HG03280 (cell line): ENCODE measurements around the gene GDNF.
A peak's percentile ranks its signal among the peaks of the same experiment; 100 is the strongest.
"Not testable (repeated sequence)": the region's sequence is repeated elsewhere in the genome, so short reads cannot be mapped to it uniquely, and the experiment has no call there.

Source experiments
- ATAC-seq: cut with Tn5 transposase; IDR thresholded peaks from one replicate; pipeline ENCODE4 v1.9.1; 2021; ENCODE audit warnings: mild to moderate bottlenecking, moderate library complexity; ENCODE audit not compliant: unreplicated experiment

Gene GDNF, protein sequence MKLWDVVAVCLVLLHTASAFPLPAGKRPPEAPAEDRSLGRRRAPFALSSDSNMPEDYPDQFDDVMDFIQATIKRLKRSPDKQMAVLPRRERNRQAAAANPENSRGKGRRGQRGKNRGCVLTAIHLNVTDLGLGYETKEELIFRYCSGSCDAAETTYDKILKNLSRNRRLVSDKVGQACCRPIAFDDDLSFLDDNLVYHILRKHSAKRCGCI

GRCh38 chr5:37839407-37840052 is at the start of gene GDNF:
GDNF (minus strand) TSS chr5:37840041; CDS start chr5:37834796, 5,245 bp downstream.
- no peak for ATAC-seq

DNA sequence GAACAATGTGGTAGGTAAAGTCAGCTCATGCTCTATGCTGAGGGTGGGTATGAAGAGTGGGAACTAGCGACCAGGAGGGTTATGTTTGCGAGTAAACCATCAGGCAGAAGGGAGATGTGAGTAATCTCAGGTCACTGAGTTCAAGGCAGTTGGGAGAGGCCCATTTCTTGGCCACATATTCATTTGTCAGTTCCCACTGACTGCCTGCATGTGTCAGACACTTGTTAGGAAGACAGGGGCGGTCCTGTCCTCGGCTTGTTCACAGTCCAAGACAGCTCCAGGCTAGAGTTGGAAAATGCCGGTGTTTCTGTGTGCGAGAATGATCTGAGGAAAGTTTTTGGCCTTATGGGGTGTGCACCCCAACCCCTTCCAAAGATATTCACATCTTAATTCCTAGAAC is 48.6 kb upstream of the GDNF start:
- ATAC-seq = no peak

GRCh38 chr5:37886242-37886905 is 46.5 kb upstream of the GDNF start:
- no peak for ATAC-seq

DNA sequence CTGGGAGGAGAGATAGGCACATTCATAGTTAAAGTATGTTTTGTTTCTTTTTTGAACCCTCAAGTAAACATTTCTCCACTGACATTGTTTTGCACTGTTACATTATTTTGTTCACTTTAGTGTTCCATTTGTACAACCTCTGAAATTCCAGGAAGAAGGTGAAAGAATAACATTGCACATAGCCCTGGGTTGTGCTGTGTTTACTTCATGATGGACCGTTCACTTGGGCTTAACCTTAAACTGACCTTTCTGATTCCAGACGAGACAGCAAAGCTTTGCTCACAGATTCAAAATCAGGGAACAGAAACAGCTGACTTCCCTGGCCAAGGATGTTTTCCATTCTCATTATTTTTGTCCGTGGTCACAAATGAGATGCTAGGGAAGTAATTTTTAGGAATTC is 42.8 kb upstream of the GDNF start:
- ATAC-seq = no peak

DNA sequence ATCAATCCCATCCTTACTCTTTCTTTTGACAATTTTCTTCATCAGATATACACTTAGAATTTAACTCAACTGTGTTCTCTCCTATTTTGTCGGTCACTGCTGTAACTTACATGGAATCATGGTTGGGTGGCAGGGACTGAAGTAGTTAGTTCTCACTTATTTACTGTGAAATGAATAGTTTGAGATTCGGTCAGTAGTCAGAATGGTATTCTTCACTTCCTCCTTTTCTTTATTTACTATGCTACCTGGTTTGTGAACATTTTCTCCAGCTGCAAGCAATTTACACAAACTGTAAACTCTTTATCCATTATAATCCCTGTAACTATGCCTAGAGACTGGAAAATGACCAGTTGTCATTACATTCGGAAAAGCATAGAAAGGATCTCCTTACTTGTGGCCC is 41.5 kb upstream of the GDNF start:
- ATAC-seq = peak; percentile 79

DNA sequence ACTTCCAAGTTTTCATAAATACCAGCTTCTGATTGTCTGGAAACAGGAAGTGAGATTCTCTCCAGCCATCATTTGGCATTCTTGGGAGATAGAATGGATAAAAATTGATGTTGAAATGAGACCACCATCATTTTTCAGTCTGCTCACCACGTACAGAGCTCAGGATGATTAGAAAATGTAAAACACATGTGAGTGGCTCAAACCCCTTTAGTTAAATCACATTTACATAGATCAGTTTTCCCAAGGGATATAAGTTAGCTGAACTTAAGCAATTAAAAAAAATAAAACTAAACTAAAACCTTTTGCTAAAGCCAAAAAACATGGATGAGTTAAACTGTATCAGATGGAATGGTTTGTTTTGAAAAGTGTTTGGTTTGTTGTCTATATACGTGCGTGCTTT is 37.1 kb upstream of the GDNF start:
- ATAC-seq = no peak

DNA sequence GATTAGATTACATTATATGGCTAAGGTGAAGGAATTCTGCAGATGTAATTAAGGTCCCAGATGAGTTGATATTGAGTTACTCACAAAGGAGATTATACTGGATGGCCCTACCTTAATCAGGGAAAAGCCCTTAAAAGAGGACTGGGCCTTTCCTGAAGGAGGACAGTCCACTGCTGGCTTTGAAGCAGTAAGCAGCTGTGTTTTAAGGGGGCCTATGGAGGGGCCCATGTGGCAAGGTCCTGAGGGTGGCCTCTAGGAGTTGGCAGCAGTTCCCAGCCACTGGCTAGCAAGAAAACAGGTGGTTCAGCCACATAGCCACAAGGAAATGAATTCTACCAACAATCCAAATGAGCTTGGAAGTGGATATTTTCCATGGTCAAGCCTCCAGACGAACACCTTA is 36.4 kb upstream of the GDNF start:
- no peak for ATAC-seq

DNA sequence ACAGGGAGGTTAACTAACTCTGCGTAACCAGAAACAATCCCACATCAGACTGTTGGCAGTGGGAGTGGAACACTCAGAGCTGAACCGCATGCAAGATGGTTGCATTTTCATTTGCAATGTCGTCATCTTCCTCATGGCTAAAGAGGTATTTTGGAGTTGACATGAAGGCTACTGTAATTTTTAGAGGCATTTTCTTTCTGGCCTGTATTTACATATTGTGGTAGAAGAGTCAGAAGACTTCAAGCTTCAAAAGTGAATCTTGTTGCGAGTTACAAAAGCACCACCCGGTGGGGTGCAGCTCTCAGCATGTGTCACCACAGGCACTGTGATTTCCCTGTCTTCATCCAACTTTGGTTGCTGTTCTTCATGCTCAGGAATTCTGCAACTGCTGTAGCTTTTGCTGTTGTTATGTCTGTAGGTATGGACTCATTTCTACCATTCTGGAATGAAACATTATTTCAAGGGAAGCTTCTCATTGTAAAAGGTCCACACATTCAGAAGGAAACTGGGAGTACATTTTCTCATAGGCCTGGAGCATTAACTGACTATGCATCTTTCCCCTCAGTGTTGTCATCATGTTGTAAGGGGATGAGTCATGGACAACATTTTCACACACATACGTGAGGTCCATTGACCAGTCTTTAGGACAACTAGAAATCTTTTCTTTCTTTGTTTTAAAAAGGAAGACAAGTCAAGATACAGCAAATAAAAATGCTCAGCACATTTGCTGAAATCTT is 35.4 kb upstream of the GDNF start:
- ATAC-seq = peak; percentile 53

- no peak for ATAC-seq
Measured at GRCh38 chr5:37873988-37874387, 34.1 kb upstream of the GDNF start.

DNA sequence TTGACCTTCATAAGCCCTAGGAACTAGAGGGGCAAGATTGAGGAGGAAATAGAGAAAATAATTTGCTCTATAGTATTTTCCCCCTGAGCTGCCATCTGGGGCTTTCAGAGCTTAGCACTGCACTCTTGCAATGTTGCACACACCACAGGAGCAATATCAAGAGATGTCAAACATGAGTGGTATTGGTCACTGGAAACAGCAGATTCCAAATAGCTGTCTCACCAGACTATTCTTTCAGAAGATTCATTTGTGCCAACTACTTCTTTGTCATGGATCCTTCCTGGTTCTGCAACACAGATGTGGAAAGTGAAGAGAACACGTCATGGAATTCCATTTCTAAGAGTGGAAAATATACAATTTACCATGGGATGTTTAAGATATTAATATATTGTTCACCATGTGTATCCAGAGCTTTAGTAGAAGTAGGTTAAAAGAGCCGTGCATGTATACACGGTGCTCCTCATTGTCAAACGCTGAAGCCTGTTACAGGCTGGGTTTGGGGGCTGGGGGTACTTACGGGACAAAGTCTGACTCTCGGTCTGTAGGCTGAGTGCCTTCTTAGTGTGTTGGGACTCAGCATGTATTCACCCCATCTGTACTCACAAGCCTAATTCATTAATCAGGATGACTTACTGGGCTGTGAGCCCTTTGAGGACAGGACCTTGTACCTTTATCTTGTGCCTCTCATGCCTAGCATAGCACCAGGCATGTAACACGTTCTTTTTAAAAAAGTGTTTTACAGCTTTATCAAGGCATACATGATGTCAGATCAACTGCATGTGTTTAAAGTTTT is 31.4 kb upstream of the GDNF start:
- ATAC-seq = no peak

GRCh38 chr5:37869216-37869615 is 29.4 kb upstream of the GDNF start:
- ATAC-seq = no peak

GRCh38 chr5:37867654-37868053 is 27.8 kb upstream of the GDNF start:
- no peak for ATAC-seq

GRCh38 chr5:37862907-37863306 is 23.1 kb upstream of the GDNF start:
- not testable (repeated sequence) for ATAC-seq

DNA sequence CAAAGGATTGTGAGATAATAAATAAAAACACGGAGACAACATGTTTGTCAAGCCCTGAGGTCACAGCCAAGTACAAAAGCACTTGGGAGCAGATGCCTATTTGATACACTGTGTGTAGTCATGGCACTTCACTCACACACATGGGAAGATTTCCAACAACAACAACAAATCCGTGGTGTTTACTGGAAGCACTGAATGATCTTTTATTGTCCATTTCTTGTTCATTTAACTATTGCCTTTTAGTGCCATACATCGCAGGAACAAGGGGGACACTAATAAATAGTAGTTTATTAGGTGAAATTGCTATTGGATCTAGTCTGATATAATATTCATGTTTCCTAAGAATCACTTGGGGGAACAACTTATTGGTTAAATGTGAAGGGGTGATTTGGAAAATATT is 20.4 kb upstream of the GDNF start:
- ATAC-seq = no peak

DNA sequence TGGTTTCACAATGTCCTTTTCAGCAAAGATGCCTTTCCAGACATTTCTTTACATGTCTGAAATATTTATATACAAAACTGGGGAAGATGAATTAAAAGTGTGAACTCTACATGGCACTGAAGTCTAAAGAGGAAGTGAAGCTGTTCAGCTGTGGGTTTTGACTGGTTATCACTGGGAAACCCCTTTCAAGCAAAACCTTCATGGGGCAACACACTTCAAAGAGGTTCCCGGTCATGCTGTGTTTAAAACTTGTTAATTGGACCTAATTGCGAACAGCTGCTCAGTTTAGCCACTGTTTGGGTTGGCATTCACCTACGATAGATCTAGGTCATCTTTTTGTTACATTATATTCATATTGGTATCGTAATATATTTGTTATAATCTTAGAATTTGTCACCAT is 20.0 kb upstream of the GDNF start:
- ATAC-seq = peak; percentile 96

GRCh38 chr5:37858250-37858649 is 18.4 kb upstream of the GDNF start:
- no peak for ATAC-seq

- no peak for ATAC-seq
Measured at GRCh38 chr5:37857696-37858095, 17.9 kb upstream of the GDNF start.

DNA sequence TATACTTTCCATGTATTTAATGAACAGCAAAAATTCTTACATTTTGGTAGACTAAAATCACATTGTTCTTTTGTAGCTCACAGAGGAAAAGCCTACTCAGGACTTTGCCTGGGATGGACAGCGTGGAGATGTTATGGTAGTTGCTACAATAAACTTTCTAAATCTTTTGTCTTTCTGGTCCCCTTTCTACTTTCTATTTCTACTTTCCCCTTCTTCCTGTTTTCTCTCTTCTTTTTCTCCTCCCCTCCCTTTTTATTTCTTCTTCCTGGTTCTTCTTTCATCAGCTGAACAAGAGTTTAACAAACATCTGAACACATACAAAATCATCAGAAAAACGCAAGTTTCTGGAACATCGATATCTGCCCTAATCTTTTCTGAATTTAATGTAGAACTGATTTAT is 15.6 kb upstream of the GDNF start:
- ATAC-seq = no peak

- no peak for ATAC-seq
Measured at GRCh38 chr5:37851305-37851704, 11.5 kb upstream of the GDNF start.

- no peak for ATAC-seq
Measured at GRCh38 chr5:37850226-37850865, 10.5 kb upstream of the GDNF start.
